Activated naive CD4-positive, alpha-beta T cell treated with Interleukin-2 at 50 U/mL for 16 hours (primary cell): ENCODE measurements around the gene SORL1.
"Not testable (repeated sequence)": the region's sequence is repeated elsewhere in the genome, so short reads cannot be mapped to it uniquely, and the experiment has no call there.

ENCODE experiments used
- DNase-seq: peaks from one replicate; pipeline ENCODE4 v3.0.0-alpha.2; 2020

The SORL1 gene

GRCh38 chr11:121566279-121567168, 114.4 kb downstream of the SORL1 start:
- no peak for DNase-seq

- DNase-seq = no peak
Measured at GRCh38 chr11:121567995-121568394, 115.9 kb downstream of the SORL1 start.

GRCh38 chr11:121569332-121570299, 117.5 kb downstream of the SORL1 start:
- not testable (repeated sequence) for DNase-seq

DNA sequence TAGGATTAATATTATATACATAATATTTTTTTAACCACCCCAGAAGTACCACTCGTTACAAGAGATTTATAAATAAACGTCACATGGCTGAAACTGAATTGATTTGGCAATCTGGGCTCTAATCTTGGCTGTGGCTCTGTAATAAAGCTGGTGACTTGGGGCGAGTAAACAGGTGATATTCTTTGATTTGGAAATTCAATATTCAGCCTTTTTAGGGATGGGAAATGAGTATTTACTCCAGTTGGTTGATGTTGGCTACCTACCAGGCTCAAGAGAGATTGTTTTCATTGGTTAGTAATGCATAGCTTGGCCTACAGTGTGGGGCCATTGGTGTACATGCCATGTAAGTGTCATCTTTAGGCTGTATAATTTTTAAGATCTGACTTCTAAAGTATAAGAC, 118.3 kb downstream of the SORL1 start:
- DNase-seq = no peak

DNA sequence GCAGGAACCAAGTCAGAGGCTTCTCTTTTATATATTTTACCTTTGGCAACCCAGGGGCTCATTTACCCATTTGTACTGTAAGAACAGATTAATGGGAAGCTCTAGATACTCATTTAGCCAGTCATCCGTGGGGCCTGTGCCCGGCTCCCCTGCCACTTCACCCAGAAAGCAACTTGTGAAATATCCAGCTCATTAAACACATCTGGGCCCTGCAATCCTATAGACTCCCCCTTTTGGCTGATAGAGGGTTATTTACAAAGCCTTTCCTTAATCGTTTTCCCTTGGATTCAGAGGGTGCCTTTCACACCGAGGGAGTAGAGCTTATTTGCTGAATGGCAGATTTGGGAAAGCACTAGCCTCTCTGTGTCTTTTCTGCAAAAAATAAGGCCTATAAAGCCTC, 119.4 kb downstream of the SORL1 start:
- no peak for DNase-seq

DNA sequence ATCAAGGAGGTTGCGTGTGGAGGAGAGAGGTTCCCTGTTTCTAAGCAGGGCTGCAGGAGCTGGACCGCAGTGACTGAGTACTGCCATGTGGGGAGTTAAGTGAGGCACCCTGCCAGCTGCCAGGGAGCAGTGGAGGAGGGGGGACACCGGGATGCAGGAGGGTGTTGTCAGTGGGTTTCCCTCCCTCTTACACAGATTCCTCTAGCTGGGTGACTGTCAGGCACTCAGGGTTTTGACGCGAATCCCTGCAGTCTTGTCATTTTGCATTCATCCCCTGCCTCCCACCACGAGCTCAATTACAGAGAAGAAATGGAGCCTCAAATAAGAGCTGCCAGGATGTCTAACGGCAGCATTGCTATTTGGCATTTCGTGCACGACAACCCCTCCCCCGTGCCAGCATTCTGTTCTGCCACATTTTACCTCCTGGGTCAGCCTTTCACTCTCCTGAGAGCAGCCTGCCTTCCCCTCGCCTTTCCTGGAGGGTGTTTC, 120.5 kb downstream of the SORL1 start:
- no peak for DNase-seq

DNA sequence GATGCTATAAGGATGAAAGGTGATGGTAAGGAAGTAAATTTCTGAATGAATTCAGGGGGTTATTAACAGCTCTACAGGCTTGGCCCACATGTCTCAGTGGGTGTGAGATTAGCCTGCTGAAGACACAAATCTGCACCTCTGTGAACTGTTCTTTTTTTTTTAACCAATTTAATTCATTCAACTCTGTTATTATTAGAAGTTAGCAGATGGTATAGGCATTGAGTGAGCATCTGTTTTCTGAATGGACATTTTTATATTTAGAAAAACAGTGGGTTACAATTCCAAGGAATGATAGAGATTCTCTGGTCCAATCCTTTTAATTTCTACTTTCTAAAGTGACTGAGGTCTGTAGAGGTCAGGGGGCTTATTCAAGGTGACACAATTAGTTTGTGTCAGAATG, 122.7 kb downstream of the SORL1 start:
- DNase-seq = no peak

DNA sequence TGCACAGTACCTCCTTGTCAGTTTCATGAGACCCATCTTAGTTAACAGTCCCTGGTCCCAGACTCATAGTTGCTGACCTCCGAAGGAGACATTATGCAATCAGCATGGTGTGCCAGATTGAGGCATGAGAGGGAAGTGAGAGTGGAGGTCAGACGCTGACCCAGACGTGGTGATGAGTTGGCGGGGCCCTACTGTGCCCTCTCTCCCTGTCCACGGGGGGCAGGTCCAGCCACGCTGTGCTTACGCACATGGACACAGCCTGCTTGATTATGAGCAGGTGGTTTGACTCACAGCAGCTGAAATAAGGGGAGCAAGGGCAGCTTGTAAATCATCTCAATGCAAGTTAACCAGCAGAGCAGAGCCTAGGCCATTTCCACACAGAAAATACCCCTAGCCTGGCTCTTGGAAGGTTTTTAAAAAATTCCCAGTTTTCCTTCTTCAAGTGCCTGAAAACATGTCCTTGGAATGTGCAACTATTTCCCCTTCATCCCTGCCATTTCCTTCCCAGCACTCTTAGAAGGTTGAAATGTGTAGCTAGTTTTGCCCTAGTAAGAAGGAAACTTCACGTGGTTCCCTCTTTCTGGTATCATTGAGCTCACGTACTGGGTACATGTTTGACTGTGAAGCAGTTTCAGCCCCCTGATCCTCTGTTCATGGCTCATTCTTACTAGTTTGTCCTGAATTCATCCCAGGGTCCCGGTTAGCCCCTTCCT, 123.3 kb downstream of the SORL1 start:
- DNase-seq = no peak

- DNase-seq = no peak
Measured at GRCh38 chr11:121575963-121576290, 123.8 kb downstream of the SORL1 start.

DNA sequence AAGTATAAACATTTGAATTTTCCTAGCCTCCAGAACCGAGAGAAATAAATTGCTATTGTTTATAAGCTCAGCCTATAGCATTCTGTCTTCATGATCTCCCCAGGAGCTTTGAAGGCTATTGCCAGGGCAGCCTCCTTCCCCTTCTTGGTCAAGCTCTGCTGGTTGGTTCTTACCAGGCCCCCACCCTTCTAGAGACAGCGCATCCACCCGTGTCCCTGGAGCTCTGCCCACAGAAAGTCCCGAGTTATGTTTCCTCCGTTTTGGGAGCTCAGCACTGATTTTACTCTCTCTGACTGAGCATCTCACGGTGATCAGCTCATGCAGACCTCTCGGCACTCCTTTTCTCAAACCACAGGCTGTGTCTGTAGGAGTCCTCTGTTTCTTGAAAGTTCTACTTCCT, 124.4 kb downstream of the SORL1 start:
- DNase-seq = no peak

DNA sequence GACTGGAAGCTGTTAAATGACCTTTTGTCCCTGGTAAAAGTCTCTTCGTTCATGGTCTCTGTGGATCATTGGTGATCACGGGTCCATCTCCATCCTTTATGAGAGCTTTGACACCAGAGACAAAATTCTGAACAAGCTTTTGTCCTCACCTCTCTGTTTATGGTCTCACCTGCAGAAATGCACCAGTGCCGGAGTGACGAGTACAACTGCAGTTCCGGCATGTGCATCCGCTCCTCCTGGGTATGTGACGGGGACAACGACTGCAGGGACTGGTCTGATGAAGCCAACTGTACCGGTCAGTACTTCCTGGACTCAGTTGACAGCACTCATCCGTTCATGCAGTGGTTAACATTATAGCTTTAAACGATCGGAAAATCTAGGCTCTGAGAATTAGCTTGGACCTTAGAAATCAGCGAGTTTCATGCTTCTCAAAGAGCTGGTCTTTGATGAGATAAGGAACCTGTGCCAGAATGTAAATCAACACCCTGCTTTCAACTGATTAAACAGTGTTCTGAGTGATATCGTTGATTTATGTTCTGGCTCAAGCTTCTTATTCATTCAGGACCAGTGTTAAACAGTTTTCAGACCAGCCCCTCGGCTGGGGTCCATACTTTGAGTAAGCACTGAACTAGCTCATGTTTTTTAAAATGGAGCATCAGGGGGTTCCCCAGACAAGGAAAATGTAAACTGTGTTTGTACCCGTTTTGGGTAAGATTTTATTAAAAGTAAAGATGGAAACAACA, 125.2 kb downstream of the SORL1 start:
- no peak for DNase-seq

DNA sequence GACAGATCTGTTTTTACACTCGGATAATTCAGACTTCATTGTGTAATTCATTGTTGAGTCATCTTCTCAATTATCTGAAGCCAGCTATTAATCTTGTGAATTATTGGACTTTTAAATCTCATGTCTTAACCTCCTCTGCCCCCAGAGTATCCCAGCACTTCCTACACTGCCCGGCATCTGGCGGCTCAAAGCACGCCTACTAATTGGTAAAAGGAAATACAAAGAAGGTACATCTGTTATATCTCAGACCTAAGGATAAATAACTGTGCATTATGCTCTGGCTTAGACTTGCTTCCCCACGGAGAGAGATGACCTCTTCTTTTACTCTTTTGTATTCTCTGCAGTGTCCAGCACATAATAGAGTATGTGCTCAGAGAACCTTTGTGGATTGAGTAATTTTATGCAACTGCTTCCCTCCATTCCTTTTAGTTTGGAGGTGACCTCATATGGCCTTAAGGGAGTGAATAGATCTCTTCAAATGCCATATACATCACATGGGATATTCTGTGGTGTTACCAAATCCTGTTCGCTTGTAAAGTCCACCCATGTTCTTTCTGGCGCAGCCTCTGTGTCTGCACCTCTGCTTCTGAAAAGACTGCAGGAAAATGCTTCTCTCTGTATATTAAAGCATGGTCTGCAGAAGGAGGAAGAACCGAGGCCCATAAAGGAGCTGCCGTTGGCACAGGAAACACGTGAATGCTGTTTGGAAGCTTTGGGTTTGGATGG, 126.3 kb downstream of the SORL1 start:
- DNase-seq = no peak

GRCh38 chr11:121580154-121580553, 128.0 kb downstream of the SORL1 start:
- DNase-seq = no peak

- no peak for DNase-seq
Measured at GRCh38 chr11:121581607-121582006, 129.5 kb downstream of the SORL1 start.

GRCh38 chr11:121582296-121582695, 130.2 kb downstream of the SORL1 start:
- DNase-seq = no peak

GRCh38 chr11:121583825-121584224, 131.7 kb downstream of the SORL1 start:
- no peak for DNase-seq

- DNase-seq = no peak
Measured at GRCh38 chr11:121586750-121587149, 134.6 kb downstream of the SORL1 start.

- no peak for DNase-seq
Measured at GRCh38 chr11:121587182-121587581, 135.1 kb downstream of the SORL1 start.

GRCh38 chr11:121588747-121589146, 136.6 kb downstream of the SORL1 start:
- no peak for DNase-seq

DNA sequence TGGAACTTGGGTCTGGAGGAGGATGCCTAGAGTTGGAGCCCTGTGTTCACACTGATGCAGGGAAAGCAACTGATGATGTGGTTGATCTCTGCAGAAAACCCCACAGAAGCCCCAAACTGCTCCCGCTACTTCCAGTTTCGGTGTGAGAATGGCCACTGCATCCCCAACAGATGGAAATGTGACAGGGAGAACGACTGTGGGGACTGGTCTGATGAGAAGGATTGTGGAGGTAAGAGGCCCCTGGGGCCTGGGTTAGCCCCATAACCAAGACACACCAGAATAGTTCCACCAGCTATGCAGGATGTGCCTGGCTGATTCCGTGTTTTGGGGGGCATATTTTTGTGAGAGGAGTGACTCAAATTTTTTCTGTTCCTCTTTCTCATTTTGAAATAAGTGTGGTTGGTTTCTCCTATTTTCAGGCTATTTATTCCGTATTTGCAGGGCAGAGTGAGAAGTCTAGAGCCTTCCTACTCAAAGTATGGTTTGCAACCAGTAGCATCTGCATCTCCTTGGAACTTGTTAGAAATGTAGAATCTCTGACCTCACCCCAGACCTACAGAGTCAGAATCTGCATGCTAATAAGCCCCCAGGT, 137.9 kb downstream of the SORL1 start:
- DNase-seq = no peak

DNA sequence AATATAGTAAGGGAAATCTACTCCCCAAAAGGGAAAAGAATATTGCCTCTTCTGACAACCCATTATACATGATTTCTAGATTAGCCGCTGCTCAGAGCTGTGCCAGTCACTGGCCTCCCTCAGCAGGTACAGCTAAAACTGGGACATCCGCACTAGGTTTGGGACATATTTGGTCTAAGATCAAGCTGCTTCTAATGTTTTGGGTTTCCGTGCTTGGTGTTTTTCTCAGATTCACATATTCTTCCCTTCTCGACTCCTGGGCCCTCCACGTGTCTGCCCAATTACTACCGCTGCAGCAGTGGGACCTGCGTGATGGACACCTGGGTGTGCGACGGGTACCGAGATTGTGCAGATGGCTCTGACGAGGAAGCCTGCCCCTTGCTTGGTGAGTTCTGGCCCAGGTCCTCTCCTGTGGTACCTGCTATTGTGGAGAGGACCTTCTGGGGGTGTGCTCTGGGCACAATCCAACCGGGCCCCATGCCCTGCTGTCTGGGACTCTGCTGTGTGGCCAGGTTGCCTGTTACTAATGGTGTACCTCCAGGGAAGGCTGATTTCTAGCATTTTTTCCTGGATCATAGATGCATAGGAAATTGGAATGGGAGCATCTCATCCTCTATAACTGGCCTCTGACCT, 138.8 kb downstream of the SORL1 start:
- DNase-seq = no peak
